Epithelial cell of proximal tubule (primary cell): ENCODE measurements around the gene SNAPC2. TPM values are rescaled to one million over a fixed set of nuclear protein-coding genes. Genes with fewer than 3 reads are reported as not detected.

Source experiments
- DNase-seq: peaks from one replicate; pipeline ENCODE4 v3.0.0-alpha.2; 2011; ENCODE audit warnings: low read depth
- H3K4me3 ChIP-seq: 2 replicates; pipeline ENCODE4 v1.5.1; 2011; ENCODE audit warnings: low read depth, mild to moderate bottlenecking, low read length
- total RNA-seq: library from RNA; depleted of rRNA; stranded (reverse); fragments of >200 nt; gene quantifications from 2 replicates; pipeline ENCODE4 v1.2.3, GENCODE V29; 2015
- TF ChIP-seq, protein P1 (sequence below): conservative IDR thresholded peaks from 2 replicates; pipeline ENCODE4 v1.5.1; 2012; ENCODE audit warnings: low read depth, mild to moderate bottlenecking, low read length

SNAPC2 gene
- total RNA-seq, 1 donor from 2014 or later, result 34.2 TPM

DNA sequence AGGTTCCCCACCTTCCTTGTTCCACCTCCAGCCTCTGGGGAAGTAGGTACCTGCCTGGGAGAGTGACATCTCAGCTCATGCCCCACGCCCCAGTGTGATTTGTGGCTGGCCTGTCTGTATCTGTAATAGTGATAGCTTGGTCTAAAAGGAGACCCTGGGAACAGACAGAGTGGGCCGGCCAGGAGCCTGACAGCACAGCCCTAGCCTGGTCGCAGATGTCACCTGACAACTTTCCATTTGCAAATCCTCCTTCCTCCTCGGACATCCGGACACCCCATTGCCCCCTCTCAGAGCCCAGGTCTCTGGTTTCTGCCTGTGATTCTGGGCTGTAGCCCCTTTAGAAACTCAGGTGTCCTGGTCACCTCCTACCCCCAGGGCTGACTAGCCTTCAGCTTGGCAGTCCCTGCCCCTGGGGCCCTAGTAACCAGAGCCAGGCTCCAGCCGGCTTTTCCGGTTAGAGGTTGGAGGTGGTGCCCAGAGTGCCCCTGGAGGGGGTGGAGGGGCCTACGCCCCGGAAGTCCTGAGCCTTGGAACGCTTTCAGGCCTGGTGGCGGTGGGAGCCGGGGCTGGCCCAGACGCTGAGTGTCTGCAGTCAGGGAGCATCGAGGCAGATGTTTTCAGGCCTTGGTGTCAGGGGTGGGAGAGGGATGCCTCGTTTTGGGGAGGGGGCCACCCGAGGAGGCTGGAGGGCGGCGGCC lies 25.4 kb upstream of the SNAPC2 start:
- H3K4me3 ChIP-seq, result no peak overlapping the region
- TF ChIP-seq, protein P1, sequence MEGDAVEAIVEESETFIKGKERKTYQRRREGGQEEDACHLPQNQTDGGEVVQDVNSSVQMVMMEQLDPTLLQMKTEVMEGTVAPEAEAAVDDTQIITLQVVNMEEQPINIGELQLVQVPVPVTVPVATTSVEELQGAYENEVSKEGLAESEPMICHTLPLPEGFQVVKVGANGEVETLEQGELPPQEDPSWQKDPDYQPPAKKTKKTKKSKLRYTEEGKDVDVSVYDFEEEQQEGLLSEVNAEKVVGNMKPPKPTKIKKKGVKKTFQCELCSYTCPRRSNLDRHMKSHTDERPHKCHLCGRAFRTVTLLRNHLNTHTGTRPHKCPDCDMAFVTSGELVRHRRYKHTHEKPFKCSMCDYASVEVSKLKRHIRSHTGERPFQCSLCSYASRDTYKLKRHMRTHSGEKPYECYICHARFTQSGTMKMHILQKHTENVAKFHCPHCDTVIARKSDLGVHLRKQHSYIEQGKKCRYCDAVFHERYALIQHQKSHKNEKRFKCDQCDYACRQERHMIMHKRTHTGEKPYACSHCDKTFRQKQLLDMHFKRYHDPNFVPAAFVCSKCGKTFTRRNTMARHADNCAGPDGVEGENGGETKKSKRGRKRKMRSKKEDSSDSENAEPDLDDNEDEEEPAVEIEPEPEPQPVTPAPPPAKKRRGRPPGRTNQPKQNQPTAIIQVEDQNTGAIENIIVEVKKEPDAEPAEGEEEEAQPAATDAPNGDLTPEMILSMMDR, result no peak
- no peak for DNase-seq

DNA sequence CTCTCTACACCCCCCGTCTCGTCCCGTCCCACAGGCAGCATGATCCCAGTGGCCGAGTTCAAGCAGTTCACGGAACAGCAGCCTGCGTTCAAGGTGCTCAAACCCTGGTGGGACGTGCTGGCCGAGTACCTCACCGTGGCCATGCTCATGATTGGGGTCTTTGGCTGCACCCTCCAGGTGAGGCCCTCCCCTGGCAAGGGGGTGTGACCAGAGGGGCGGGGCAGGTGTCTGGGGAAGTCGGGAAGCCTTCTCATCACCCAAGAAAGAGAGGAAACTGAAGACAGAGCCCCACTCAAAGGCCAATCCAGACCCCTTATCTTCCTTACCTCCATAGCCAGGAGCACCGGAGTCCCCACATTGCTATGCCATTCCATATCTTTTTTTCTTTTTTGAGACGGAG lies 24.6 kb upstream of the SNAPC2 start:
- no peak overlapping the region for H3K4me3 ChIP-seq
- TF ChIP-seq, protein P1, result no peak
- DNase-seq, result no peak

DNA sequence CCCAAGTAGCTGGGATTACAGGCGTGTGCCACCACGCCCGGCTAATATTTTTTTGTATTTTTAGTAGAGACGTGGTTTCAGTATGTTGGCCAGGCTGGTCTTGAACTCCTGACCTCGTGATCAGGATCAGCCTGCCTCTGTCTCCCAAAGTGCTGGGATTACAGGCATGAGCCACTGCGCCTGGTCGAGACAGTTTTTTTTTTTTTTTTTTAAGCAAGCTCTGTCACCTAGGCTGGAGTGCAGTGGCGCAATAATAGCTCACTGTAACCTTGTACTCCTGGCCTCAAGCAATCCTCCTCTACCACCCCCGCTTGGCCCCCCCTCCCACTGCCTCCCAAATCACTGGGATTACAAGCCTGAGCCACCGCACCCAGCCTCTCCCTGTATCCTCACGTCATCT lies 22.8 kb upstream of the SNAPC2 start:
- H3K4me3 ChIP-seq, result no peak overlapping the region
- no peak for DNase-seq
- TF ChIP-seq, protein P1, result no peak

DNA sequence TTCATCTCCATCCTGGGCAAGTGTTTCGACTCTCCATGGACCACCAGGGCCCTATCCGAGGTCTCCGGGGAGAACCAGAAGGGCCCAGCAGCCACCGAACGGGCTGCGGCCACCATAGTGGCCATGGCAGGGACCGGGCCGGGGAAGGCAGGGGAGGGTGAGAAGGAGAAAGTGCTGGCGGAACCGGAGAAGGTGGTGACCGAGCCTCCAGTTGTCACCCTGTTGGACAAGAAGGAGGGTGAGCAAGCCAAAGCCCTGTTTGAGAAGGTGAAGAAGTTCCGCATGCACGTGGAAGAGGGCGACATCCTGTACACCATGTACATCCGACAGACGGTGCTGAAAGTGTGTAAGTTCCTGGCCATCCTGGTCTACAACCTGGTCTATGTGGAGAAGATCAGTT lies 21.2 kb upstream of the SNAPC2 start:
- TF ChIP-seq, protein P1, result no peak
- no peak overlapping the region for H3K4me3 ChIP-seq
- DNase-seq, result no peak

DNA sequence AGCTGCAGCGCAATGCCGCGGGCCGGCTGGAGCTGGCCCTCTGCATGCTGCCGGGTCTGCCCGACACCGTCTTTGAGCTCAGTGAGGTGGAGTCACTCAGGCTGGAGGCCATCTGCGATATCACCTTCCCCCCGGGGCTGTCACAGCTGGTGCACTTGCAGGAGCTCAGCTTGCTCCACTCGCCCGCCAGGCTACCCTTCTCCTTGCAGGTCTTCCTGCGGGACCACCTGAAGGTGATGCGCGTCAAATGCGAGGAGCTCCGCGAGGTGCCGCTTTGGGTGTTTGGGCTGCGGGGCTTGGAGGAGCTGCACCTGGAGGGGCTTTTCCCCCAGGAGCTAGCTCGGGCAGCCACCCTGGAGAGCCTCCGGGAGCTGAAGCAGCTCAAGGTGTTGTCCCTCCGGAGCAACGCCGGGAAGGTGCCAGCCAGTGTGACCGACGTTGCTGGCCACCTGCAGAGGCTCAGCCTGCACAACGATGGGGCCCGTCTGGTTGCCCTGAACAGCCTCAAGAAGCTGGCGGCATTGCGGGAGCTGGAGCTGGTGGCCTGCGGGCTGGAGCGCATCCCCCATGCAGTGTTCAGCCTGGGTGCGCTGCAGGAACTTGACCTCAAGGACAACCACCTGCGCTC lies 20.3 kb upstream of the SNAPC2 start:
- no peak overlapping the region for H3K4me3 ChIP-seq
- DNase-seq, result no peak
- TF ChIP-seq, protein P1, result no peak

DNA sequence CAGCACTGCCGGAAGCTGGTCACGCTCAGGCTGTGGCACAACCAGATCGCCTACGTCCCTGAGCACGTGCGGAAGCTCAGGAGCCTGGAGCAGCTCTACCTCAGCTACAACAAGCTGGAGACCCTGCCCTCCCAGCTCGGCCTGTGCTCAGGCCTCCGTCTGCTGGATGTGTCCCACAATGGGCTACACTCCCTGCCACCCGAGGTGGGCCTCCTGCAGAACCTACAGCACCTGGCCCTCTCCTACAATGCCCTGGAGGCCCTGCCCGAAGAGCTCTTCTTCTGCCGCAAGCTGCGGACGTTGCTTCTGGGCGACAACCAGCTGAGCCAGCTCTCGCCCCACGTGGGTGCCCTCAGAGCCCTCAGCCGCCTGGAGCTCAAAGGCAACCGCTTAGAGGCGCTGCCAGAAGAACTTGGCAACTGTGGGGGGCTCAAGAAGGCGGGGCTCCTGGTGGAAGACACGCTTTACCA lies 19.7 kb upstream of the SNAPC2 start:
- no peak overlapping the region for H3K4me3 ChIP-seq
- TF ChIP-seq, protein P1, result no peak

DNA sequence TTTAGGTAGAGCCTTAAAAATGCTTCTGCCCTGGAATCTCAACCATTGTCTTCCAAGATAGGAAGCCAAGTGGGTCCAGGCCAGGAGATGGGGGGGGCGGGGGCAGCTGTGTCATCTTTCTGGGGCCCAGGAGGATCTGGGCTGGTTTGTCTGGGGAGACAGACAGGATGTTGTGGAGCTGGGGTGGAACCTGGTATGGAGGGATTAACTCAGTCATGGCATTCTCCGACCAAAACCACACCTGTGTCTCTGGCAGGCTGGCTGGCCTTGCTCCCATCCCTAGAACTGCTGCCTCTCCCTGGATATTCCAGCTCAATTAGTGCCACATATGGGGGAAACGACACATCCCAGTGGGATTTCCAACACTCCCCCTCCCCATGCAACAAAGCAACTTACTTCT lies 19.2 kb upstream of the SNAPC2 start:
- TF ChIP-seq, protein P1, result no peak
- H3K4me3 ChIP-seq, result no peak overlapping the region
- DNase-seq, result no peak

More for the DNA sequence above, 19.7 kb upstream of the SNAPC2 start:
- no peak for DNase-seq
